Ureter (tissue), 1 donor: ENCODE data around the gene OR51E1. TPM values are rescaled to one million over a fixed set of nuclear protein-coding genes. Genes with fewer than 3 reads are reported as not detected.

Experiments used
- DNase-seq: peaks from one replicate; pipeline ENCODE4 v3.0.0-alpha.2; 2020; ENCODE audit warnings: low spot score
- total RNA-seq: library from RNA; stranded (reverse); gene quantifications from one replicate; pipeline ENCODE4 v1.2.4, GENCODE V29; 2023
- donor health status: DM: yes; HTN: yes; CAD: no.

OR51E1 gene
- total RNA-seq, 1 donor from 2014 or later = 0.86 TPM

DNA sequence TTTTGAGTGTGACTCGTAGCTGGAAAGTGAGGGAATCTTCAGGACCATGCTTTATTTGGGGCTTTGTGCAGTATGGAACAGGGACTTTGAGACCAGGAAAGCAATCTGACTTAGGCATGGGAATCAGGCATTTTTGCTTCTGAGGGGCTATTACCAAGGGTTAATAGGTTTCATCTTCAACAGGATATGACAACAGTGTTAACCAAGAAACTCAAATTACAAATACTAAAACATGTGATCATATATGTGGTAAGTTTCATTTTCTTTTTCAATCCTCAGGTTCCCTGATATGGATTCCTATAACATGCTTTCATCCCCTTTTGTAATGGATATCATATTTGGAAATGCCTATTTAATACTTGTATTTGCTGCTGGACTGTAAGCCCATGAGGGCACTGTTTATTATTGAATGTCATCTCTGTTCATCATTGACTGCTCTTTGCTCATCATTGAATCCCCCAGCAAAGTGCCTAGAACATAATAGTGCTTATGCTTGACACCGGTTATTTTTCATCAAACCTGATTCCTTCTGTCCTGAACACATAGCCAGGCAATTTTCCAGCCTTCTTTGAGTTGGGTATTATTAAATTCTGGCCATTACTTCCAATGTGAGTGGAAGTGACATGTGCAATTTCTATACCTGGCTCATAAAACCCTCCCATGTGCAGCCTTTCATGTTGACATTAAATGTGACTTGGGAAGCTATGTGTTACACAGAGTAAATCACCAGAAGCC is 11.0 kb downstream of the OR51E1 start:
- DNase-seq = no peak

GRCh38 chr11:4658629-4659445 is 15.1 kb downstream of the OR51E1 start:
- DNase-seq = no peak

GRCh38 chr11:4662876-4663275 is 19.1 kb downstream of the OR51E1 start:
- no peak for DNase-seq

- DNase-seq = no peak
Measured at GRCh38 chr11:4664183-4664582, 20.4 kb downstream of the OR51E1 start.

GRCh38 chr11:4664786-4665185 is 21.0 kb downstream of the OR51E1 start:
- DNase-seq = no peak

GRCh38 chr11:4665424-4665823 is 21.6 kb downstream of the OR51E1 start:
- no peak for DNase-seq

DNA sequence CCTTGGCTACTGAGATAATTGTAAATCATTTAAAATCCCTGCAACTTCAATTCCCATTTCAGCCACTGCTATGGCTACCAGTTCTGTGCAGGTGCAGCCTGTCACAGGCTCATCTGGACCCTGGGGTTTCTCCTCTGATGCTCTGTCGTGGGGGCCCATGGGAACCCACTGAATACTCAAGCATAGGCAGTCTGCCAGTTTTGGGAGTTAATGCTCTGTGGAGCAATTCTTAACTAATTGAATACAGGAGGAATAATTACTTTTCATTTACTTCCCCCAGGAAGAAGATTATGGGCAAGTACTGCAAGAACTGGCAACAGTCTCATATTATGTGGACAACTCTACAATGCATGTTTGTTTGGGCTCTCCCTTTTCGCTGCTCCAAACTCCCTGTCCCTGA is 28.0 kb downstream of the OR51E1 start:
- no peak for DNase-seq

GRCh38 chr11:4672470-4672869 is 28.7 kb downstream of the OR51E1 start:
- DNase-seq = no peak

DNA sequence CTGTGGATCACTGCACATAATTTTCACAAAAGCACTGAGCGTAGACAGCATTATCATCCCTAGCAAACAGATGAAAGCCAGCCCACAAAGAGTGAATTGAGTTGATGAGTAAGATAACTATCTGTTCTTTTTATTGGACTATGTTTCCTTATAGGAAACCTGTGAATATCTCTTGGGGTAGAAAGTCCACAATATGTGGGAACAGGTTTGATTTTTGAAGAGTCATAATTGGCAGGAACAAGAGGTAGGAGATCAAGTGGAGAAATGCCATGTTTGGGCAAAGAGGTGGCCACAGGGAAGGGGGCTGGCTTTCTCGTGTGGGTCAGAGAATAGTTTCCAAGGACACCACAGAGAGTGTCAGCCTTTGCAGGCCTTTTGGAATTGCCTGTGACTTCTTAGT is 30.0 kb downstream of the OR51E1 start:
- no peak for DNase-seq

GRCh38 chr11:4677948-4678347 is 34.2 kb downstream of the OR51E1 start:
- no peak for DNase-seq

DNA sequence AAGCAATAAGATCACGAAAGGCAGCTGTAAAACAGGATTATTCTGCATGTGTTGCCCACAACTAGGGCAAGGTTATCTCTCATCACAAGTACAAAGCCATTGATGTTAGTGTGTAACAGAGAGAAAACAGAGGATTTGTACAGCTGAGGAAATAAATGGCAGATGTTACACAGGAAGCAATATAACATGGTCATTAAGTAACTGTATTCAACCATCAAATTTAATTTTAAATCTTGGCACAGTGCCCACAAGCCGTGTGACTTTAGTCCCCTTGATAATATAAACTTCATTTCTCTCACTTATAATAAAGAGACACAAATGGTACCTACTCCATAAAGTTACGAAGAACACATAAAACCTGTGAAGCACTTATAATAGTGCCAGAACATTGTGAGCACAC is 36.6 kb downstream of the OR51E1 start:
- no peak for DNase-seq

GRCh38 chr11:4682623-4683419 is 39.0 kb downstream of the OR51E1 start:
- no peak for DNase-seq

GRCh38 chr11:4684631-4685285 is 41.0 kb downstream of the OR51E1 start:
- no peak for DNase-seq

GRCh38 chr11:4695442-4695841 is 51.7 kb downstream of the OR51E1 start:
- DNase-seq = no peak

- DNase-seq = no peak
Measured at GRCh38 chr11:4697585-4697984, 53.8 kb downstream of the OR51E1 start, which contains the start of gene OR51E2. Gene OR51E2, minus strand, starts transcription at chr11:4697853. Its CDS starts 15,142 bp downstream, at chr11:4682711.

DNA sequence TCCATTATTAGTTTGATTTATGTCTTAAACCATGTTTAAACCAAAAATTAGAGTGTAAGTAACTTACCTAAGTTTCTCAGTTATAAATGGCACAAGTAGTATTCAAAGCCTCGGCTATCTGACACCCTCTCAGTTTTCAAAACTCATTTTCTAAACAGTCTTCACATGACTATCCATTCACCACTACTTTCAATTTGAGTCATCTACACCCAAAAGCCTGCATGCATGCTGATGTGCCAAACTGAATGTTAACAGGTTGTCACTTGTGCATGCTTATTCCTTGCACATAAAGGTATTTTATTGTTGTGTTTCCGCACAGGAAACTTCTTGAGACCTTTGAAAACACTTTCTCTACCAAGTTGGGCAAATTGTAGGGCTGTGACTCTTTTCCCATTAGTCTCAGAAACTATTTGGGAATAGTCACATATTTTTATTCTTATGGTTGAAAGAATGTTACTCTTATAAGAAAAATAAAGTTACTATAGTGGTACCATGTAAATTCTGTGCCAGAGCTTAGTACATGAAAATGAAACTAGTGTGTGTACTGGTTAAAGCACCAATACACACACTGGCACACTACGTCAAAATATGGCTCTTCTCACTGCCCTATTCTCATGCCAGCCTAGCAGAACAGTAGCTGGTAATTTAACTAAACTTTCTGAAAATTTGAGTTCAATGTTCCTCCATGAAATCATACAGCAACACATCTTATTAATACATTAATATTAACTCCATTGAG is 56.1 kb downstream of the OR51E1 start:
- no peak for DNase-seq

DNA sequence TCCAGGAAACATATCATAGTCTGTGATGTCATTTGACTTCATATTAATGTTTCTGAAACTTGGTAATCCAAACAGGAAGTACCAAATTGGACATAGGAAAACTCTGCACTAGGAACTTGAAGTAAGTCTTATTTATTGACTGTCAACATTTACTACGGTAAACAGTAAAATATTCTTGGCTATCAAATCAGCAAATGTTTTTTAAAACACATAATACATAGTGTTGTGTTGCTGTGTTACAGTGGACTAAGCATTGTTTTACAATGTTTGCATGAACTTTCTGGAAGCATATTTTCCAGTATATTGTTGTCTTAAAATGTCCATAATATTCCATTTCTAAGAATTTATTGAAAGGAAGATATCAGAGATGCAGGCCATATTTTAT is 56.6 kb downstream of the OR51E1 start:
- no peak for DNase-seq

DNA sequence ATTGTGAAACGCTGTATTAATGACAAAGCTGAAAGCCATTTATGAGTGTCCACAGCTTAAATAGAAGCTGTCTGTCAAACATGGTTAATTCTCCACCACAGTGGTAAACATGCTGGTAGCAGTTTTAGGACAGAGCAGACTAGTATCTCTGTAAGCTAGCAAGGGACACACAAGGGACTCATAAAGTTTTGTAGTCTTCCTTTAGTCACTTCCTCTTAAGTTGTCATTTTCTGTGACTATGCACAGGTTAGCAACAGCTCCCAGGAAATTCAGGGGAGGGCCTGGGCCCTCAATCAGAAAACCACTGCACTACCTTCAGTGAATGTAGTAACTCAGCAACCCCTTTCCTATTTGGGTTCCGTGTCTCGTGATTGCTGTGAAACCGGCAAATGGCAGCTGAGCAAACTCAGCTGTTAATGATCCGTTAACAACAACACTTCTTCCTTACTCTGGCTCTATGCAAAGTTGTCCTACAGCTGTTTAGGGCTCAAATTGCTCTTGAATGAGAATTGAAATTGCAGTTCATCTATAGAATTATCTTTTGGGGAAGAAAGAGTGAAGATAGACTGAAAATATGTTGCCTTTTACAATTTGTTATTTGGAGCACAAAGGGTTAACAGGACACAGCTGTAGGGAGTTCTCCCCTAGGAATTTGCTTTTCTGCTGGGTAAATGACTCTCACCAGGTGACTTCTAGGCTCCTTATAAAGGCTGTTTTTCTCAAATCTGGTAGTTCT is 60.4 kb downstream of the OR51E1 start, which contains the start of gene MMP26:
TSS of gene MMP26 (plus strand) at position 731 of the 736 bp plus-strand sequence.
- no peak for DNase-seq

DNA sequence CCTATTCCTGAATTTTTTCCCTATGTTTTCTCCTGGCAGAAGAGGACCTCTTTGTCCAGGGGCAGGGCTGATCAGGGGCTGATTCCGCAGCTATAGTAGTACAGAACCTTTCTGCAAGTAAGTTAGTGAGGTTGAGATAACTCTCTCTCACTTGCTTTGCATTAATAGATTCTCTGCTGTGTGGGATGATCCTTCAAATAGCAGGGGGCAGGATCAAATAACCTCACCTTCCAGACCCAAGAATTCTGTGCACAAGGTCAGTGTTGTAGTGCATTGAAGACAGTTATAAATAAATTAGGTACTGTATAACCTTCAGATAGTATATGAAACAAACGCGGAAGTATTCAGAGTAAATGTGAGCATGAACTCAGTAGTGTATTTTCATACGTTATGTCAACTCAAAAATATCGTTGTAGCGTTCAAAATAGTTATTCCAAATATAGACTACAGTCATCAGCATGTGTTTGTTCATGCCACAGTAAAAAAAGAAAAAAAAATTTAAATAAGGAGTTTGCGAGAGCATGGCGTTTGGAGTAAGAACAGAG is 61.1 kb downstream of the OR51E1 start:
- DNase-seq = no peak
